Measurements from ENCODE around the gene AGAP4.
"Not testable (repeated sequence)": the region's sequence is repeated elsewhere in the genome, so short reads cannot be mapped to it uniquely, and the experiment has no call there.

- not testable (repeated sequence) for TF ChIP-seq HDGF (IDR thresholded peaks at IDR 0.05; ENCODE audit: borderline replicate concordance); PKNOX1 (IDR thresholded peaks at IDR 0.05); SUZ12 (IDR thresholded peaks at IDR 0.05); FOXA1 (IDR thresholded peaks at IDR 0.05); TARDBP (IDR thresholded peaks at IDR 0.05); SP1 (IDR thresholded peaks at IDR 0.05)
These were observed 44.0 kb downstream of the AGAP4 start for GRCh38 chr10:45803060-45804010.

All from HEK293T (cell line).